Measurements from ENCODE around the gene ZFYVE21.

GRCh38 chr14:103762036-103762435, 46.4 kb downstream of the ZFYVE21 start:
- TF ChIP-seq CTCF (IDR thresholded peaks at IDR 0.05 in 8 of 11, conservative IDR thresholded peaks at IDR 0.05 in 3 of 11), result no peak
- no peak for TF ChIP-seq POLR2AphosphoS5 (IDR thresholded peaks at IDR 0.05)

All from spleen (tissue), 7 donors.